AG09319 (cell line): ENCODE data around the gene RNF123.
A peak's percentile ranks its signal among the peaks of the same experiment; 100 is the strongest.

Experiments used
- DNase-seq: peaks from one replicate; pipeline ENCODE4 v3.0.0-alpha.2; 2010; ENCODE audit warnings: low read depth; ENCODE audit errors: extremely low read depth
- TF ChIP-seq, protein P1 (sequence below): IDR thresholded peaks from 2 replicates; pipeline ENCODE4 v1.5.1; 2011; ENCODE audit warnings: low read depth, mild to moderate bottlenecking, inconsistent platforms, low read length, moderate library complexity

RNF123 gene

GRCh38 chr3:49717211-49717958 is 28.0 kb downstream of the RNF123 start:
- TF ChIP-seq, protein P1, sequence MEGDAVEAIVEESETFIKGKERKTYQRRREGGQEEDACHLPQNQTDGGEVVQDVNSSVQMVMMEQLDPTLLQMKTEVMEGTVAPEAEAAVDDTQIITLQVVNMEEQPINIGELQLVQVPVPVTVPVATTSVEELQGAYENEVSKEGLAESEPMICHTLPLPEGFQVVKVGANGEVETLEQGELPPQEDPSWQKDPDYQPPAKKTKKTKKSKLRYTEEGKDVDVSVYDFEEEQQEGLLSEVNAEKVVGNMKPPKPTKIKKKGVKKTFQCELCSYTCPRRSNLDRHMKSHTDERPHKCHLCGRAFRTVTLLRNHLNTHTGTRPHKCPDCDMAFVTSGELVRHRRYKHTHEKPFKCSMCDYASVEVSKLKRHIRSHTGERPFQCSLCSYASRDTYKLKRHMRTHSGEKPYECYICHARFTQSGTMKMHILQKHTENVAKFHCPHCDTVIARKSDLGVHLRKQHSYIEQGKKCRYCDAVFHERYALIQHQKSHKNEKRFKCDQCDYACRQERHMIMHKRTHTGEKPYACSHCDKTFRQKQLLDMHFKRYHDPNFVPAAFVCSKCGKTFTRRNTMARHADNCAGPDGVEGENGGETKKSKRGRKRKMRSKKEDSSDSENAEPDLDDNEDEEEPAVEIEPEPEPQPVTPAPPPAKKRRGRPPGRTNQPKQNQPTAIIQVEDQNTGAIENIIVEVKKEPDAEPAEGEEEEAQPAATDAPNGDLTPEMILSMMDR: no peak
- no peak for DNase-seq

DNA sequence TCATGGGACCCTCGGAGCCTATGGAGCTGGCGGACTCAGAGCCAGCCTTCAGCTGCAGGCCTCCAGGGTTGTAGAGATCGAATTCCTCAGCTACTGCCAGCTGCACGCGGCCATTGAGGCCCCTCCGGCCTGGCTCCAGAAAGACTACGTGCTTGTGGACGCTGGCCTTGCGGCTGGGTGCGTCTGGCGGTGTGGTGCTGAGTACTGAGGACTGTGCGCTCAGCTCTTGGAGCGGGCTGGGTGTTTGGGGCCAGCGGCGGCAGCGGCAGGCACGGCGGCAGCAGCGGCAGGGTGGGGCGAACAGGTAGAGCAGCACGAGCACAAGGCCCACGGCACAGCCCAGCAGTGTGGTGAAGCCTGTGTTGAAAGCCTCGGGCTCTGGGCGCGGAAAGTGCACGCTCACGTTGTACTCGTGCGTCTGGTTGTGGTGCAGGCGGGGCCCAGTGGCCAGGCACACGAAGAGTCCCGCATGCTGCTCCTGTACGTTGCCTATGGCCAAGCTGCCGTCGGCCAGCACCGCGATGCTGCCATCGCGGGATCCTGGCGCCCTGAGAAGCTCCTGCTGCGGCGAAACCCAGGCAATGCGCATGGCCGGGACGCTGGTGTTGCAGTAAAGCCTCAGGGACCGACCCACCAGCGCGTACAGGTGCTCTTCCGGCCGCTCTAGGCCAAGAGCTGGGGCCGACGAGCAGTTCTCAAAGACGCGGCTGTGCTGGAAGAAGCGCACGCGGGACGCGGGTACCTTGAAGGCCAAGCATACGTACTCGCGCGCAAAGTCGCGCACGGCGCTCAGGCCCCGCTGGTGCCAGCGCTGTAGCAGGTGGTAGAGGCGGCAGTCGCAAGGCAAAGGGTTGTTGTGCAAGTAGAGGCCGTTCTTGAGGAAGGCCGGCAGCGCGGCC is 28.9 kb downstream of the RNF123 start:
- no peak for DNase-seq
- TF ChIP-seq, protein P1: no peak

GRCh38 chr3:49718858-49719213 is 29.5 kb downstream of the RNF123 start:
- no peak for DNase-seq
- TF ChIP-seq, protein P1: no peak

- DNase-seq: peak; percentile 71
- TF ChIP-seq, protein P1: peak; percentile 47
Observed at GRCh38 chr3:49719214-49719884, 30.0 kb downstream of the RNF123 start, which contains the start of gene AMIGO3. Gene AMIGO3 (minus strand): TSS chr3:49719684. CDS start chr3:49719465, 219 bp downstream.

DNA sequence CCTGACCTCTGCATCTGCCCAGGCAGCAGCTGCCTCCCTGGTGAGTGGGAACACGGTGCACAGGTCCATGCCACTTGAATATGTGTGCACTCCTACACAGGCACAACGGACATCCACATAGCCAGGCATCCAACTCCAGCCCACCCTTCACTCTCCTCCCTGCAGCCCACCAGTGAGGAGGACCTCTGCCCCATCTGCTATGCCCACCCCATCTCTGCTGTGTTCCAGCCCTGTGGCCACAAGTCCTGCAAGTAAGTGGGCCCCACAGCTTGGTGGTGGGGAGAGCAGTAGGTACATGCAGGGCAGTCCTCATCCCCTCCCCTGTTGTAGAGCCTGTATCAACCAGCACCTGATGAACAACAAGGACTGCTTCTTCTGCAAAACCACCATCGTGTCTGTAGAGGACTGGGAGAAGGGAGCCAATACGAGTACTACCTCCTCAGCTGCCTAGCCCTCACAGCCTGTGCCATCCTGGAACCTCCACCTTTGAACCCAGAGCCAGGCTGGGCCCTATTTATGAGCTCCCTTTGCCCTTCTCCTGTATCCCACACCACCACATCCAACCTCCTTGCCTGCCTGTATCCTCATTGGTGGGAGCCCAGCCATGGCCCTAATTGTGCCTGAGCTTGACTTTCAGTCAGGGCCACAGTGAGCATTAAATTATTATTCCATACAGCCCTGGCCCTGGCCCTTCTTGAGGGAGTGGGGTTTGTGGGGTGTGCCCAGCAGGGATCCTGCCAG is 31.7 kb downstream of the RNF123 start:
- DNase-seq: no peak
- TF ChIP-seq, protein P1: no peak

GRCh38 chr3:49721596-49721895 is 32.2 kb downstream of the RNF123 start:
- DNase-seq: no peak

More at GRCh38 chr3:49721596-49721895, 32.2 kb downstream of the RNF123 start:
- TF ChIP-seq, protein P1: no peak
